GM10266 (cell line): ENCODE data around the gene PROSER3.
"Not testable (repeated sequence)": the region's sequence is repeated elsewhere in the genome, so short reads cannot be mapped to it uniquely, and the experiment has no call there.

ENCODE experiments used
- DNase-seq: peaks from one replicate; pipeline ENCODE4 v3.0.0; 2012; ENCODE audit errors: extremely low spot score
- TF ChIP-seq, protein P1 (sequence below): IDR thresholded peaks from 2 replicates; pipeline ENCODE4 v1.5.1; 2012; ENCODE audit warnings: mild to moderate bottlenecking, low read depth; ENCODE audit not compliant: control insufficient read depth, insufficient read depth; ENCODE audit errors: missing control alignments

PROSER3 gene

DNA sequence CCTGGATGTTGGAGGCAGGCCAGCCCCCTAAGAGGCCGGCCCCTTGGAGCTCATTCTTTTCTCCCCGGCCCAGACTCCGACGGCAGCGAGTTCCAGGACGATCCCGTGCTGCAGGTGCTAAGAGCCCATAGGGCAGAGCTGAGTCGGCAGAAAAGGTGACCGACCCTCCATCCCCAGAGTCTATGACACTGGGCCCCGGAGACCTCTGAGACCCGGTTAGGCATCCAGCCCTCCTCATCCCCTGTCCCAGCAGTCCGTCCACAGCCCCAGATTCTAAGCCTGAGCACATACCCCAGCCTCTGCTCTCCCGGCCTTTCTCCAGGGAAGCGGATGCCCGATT lies 10.1 kb downstream of the PROSER3 start:
- TF ChIP-seq, protein P1, sequence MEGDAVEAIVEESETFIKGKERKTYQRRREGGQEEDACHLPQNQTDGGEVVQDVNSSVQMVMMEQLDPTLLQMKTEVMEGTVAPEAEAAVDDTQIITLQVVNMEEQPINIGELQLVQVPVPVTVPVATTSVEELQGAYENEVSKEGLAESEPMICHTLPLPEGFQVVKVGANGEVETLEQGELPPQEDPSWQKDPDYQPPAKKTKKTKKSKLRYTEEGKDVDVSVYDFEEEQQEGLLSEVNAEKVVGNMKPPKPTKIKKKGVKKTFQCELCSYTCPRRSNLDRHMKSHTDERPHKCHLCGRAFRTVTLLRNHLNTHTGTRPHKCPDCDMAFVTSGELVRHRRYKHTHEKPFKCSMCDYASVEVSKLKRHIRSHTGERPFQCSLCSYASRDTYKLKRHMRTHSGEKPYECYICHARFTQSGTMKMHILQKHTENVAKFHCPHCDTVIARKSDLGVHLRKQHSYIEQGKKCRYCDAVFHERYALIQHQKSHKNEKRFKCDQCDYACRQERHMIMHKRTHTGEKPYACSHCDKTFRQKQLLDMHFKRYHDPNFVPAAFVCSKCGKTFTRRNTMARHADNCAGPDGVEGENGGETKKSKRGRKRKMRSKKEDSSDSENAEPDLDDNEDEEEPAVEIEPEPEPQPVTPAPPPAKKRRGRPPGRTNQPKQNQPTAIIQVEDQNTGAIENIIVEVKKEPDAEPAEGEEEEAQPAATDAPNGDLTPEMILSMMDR = no peak
- DNase-seq = no peak

- not testable (repeated sequence) for DNase-seq
Measured at GRCh38 chr19:35772362-35772761, 14.4 kb downstream of the PROSER3 start.

- TF ChIP-seq, protein P1 = no peak
Measured at GRCh38 chr19:35773020-35773806, 15.2 kb downstream of the PROSER3 start.

GRCh38 chr19:35774274-35775045 lies 16.5 kb downstream of the PROSER3 start:
- TF ChIP-seq, protein P1 = no peak
- DNase-seq = no peak

More at GRCh38 chr19:35773020-35773806, 15.2 kb downstream of the PROSER3 start:
- DNase-seq = no peak

- no peak for DNase-seq
- TF ChIP-seq, protein P1 = no peak
Measured at GRCh38 chr19:35775046-35775297, 17.0 kb downstream of the PROSER3 start.

GRCh38 chr19:35775298-35776101 lies 17.5 kb downstream of the PROSER3 start, which contains the start of gene ARHGAP33:
ARHGAP33 (plus strand) TSS chr19:35775564; CDS start chr19:35775659, 95 bp downstream.
- DNase-seq = peak; percentile 100
- TF ChIP-seq, protein P1 = no peak

GRCh38 chr19:35776102-35776788 lies 18.3 kb downstream of the PROSER3 start:
- TF ChIP-seq, protein P1 = no peak
- DNase-seq = no peak
